SK-N-MC (cell line): ENCODE results near the gene CYBB.

ENCODE experiments used
- EZH2 ChIP-seq: fragments of 200-600 bp; sonication (generic); IDR thresholded peaks from one replicate; pipeline ENCODE4 v1.6.1; 2017; ENCODE audit warnings: antibody characterized with exemption
- FOXP2 ChIP-seq: optimal IDR thresholded peaks from 2 replicates; pipeline ENCODE3; 2011; ENCODE audit warnings: mild to moderate bottlenecking, moderate library complexity; ENCODE audit not compliant: insufficient read depth; ENCODE audit errors: extremely low read length, control extremely low read depth
- POLR2AphosphoS5 ChIP-seq: IDR thresholded peaks from 2 replicates; pipeline ENCODE4 v1.6.1; 2012; ENCODE audit warnings: mild to moderate bottlenecking, low read depth, low read length, borderline replicate concordance

DNA sequence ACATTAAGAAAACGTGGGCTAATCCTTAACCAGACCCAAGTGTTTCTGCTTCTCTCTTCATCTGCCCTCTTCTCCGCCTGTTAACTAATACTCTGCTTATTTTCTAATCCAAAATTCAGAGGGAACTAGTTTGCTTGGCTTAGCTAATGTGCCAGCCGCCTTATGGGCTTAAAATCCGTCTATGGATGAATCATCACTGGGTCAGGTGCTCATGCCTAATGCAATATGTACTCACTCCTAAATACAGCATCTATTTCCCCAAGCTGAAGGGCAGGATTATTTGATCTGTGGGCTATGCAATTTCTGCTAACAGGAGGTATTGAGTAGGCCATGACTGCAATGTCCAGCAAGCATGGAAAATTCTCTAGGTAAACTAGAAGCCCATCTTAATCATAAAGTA, 55.1 kb downstream of the CYBB start:
- no peak for TF ChIP-seq POLR2AphosphoS5
- TF ChIP-seq EZH2: no peak
- TF ChIP-seq FOXP2: no peak
